ENCODE measurements around the gene RIBC2. TPM values are rescaled to one million over a fixed set of nuclear protein-coding genes. Genes with fewer than 3 reads are reported as not detected.
"Not testable (repeated sequence)": the region's sequence is repeated elsewhere in the genome, so short reads cannot be mapped to it uniquely, and the experiment has no call there.

The RIBC2 gene
- total RNA-seq, 1 experiment from 2014 or later, result 0.56 TPM

DNA sequence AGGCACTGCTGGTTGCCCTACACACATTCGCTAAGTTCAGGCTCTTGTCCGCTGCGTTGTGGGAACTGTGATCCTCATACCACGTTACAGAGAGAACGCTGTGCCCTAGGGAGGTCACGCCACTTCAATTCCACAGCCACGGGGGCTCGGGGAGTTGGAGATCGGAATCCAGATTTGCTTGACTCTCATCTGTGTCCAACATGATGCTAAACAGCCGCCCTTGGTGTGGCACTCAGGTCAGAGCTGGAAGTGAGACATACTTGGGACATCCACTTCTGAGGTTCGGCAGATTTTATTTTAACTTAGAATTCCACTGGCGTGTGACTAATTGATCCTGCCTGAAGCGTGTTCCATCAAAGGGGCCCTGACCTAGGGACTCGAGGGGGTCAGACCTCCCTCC is 41.7 kb downstream of the RIBC2 start:
- Histone ChIP-seq H3K9me3 (no peaks in the 10 kb centered on the region), H3K4me3 (no peak overlapping the region), H3K27me3 (no peaks in the 10 kb centered on the region), H3K36me3 (no peaks in the 10 kb centered on the region)
- DNase-seq, result no peak

DNA sequence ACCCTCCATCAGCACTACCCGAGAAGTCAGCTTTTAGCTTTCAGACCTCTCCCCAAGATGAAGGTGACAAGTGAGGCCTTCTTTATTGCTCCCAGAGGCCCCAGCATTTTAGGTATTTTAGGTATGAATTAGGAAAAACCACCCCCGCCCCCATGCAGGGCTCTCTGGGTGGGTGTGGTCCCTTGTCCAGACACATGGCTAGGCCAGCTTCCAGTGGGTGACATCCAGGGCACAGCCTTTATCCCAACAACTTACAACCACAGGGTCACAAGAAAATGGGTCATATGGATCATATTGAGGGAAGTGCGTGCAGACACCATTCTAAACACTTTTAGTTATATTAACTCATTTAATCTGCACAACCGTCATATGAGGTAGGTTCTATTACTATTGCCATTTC is 42.1 kb downstream of the RIBC2 start:
- Histone ChIP-seq H3K27me3 (no peaks in the 10 kb centered on the region), H3K36me3 (no peaks in the 10 kb centered on the region), H3K9me3 (no peaks in the 10 kb centered on the region), H3K4me3 (no peak overlapping the region)
- DNase-seq, result no peak

DNA sequence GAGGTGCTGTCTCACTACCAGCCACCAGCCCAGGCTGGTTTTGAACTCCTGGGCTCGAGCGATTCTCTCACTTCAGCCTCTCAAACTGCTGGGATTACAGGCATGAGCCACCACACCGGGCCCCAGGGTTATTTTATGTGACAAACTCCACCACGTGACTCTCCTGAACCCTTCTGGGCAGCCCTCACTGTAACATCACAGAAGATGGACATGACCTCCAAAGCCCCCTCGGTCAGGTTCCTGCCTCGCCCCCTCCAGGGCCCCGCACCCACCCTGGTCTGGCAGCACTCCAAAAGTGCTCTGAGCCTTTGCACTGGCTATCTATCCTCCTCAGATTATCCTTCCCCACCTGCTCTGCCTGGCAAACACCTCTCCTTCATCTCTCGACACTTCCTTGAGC is 43.3 kb downstream of the RIBC2 start:
- Histone ChIP-seq H3K9me3 (no peaks in the 10 kb centered on the region), H3K27me3 (no peaks in the 10 kb centered on the region), H3K4me3 (no peak overlapping the region), H3K36me3 (no peaks in the 10 kb centered on the region)
- no peak for DNase-seq

DNA sequence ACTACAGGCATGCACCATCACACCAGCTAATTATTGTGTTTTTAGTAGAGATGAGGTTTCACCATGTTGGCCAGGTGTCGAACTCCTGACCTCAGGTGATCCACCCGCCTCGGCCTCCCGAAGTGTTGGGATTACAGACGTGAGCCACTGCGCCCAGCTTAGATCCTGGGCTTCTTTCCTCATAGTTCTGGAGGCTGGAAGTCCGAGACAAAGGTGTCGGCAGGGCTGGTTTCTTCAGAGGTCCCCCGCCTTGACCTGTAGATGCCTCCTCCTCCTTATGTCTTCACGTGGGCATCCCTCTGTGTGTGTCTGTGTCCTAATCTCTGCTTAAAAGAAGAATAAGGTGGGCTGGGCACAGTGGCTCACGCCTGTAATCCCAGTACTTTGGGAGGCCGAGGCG is 45.0 kb downstream of the RIBC2 start:
- Histone ChIP-seq H3K27me3 (no peaks in the 10 kb centered on the region), H3K36me3 (no peaks in the 10 kb centered on the region), H3K9me3 (no peaks in the 10 kb centered on the region), H3K4me3 (no peak overlapping the region)
- DNase-seq, result no peak

DNA sequence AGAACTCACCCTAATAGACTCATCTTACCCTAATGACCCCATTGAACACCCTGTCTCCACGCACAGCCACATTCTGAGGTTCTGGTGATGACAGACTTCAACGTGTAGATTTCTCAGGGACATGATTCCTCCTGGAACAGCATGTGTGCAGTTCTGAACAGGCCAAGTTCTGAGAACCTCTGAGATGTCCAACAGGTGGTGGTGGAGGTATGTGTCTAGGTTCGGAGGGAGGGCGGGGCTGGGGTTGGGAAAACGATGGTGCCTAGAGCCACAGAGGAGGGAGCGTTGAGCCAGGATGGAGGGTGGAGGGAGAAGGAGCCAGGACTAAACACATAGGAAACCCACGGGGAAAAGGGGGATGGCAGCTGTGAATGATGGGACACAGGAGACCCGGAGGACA is 45.7 kb downstream of the RIBC2 start:
- Histone ChIP-seq H3K9me3 (no peaks in the 10 kb centered on the region), H3K4me3 (no peak overlapping the region), H3K36me3 (no peaks in the 10 kb centered on the region), H3K27me3 (no peaks in the 10 kb centered on the region)
- no peak for DNase-seq

DNA sequence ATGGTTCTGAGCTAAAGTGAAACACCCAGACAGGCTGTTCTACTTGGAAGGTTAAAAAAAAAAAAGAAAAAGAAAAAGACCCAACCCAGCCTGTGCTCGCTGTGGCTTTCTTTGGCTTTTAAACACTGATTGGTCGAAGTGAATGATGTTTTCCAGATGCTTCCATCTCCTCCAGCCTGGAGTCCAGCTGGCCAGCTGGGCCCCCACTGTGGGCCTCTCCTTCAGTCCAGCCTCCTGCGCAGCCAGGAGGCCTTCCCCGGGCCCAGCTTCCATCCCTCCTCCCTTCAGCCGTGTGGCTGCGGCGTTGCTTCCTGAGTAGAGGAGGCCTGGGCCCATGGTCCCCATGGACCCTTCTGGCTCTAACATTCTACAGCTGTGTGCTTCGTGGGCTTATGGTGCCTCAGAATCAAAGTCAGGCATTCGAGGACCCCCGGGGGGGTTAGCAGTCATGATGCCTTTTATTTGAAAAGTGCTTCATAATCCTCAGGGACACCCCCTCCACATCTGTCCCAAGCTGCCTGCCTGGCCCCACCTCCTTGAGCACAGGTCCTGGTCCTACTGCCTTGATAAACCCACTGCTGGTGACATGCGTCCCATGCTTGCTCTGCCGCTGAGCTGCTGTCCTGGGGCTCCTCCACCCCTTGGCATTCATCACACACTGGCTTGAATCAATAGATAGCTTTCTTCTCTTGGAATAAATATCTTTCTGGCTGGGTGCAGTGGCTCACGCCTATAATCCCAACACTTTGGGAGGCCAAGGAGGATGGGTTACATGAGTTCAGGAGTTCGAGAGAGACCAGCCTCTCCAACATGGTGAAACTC is 47.0 kb downstream of the RIBC2 start:
- Histone ChIP-seq H3K4me3 (no peak overlapping the region), H3K9me3 (no peaks in the 10 kb centered on the region), H3K27me3 (no peaks in the 10 kb centered on the region), H3K36me3 (no peaks in the 10 kb centered on the region)
- no peak for DNase-seq

DNA sequence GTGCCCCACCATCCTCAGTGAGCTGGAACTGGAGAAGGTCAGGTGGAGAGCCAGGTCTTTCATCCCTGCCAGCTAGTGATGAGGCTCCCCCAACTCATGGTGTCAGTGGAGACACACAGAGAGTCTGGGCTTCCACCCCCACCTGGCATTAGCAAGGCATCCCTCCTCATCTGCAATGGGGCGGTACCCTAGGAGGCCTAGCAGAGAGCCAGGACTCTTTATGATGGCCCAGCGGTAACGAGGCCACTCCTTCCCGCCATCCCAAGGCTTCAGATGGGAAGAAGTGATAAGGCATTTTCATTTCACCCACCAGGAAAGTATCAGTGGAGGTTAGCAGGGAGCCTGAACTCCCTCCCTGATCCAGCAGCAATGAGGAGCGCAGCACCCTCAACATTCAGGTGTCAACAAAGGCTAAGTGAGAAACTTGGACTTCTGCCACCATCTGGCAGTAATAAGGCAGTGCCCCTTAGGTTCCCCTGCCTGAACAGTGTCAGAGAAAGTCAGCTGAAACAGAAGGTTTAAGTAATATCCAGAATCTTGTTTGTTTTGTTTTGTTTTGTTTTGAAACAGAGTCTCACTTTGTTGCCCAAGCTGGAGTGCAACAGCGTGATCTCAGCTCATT is 48.7 kb downstream of the RIBC2 start:
- no peak overlapping the region for H3K4me3 ChIP-seq
- no peaks in the 10 kb centered on the region for H3K36me3 ChIP-seq
- H3K9me3 ChIP-seq, result peaks cover 2% of the 10 kb centered on the region; the same call in 1 of the 2 replicates
- DNase-seq, result no peak
- H3K27me3 ChIP-seq, result no peaks in the 10 kb centered on the region

DNA sequence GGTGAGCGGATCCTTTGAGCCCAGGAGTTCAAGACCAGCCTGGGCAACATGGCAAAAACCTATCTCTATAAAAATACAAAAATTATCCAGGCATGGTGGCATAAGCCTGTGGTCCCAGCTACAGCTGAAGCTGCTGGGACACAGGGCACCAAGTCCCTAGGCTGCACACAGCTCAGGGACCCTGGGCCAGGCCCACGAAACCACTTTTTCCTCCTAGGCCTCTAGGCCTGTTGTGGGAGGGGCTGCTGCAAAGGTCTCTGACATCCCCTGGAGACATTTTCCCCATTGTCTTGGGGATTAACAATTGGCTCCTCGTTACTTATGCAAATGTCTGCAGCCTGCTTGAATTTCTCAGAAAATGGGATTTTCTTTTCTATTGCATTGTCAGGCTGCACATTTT is 50.2 kb downstream of the RIBC2 start:
- DNase-seq, H3K27me3 ChIP-seq, H3K36me3 ChIP-seq, H3K9me3 ChIP-seq, H3K4me3 ChIP-seq: not testable (repeated sequence)

DNA sequence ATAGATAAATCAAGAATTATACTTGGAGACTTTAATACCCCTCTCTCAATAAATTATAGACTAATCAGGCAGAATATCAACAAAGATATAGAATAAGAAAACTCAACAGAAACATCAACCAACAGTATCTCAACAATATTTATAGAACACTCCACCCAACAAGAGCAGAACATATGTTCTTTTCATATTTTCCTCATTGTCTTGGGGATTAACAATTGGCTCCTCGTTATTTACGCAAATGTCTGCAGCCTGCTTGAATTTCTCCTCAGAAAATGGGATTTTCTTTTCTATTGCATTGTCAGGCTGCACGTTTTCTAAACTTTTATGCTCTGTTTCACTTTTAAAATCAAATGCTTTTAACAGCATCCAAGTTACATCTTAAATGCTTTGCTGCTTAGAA is 52.1 kb downstream of the RIBC2 start:
- no peaks in the 10 kb centered on the region for H3K27me3 ChIP-seq
- DNase-seq, result no peak
- H3K9me3 ChIP-seq, result peaks cover 2% of the 10 kb centered on the region; the same call in 1 of the 2 replicates
- H3K4me3 ChIP-seq, result no peak overlapping the region
- H3K36me3 ChIP-seq, result no peaks in the 10 kb centered on the region

DNA sequence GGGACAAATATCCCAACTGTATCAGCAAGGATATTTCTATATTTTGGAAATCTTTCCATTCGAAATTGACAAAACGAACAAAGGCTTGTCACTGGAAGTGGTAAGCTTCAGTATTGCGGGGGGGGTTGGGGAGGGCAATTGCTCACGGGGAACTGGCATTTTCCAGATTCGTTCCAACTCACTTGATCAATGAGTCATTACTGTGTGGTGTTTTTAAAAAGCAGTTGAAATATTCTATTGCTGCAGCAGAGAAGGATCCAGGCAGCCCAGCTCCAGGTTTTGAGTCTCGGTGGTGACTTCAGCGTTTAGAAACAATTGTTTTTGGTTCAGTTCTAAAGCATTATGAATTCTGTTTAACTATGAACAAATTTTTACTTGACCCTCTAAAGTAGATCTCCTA is 55.4 kb downstream of the RIBC2 start:
- no peak overlapping the region for H3K4me3 ChIP-seq
- peak; percentile 37 for DNase-seq
- no peaks in the 10 kb centered on the region for H3K36me3 ChIP-seq
- H3K9me3 ChIP-seq, result peaks cover 2% of the 10 kb centered on the region; the same call in 1 of the 2 replicates
- no peaks in the 10 kb centered on the region for H3K27me3 ChIP-seq

DNA sequence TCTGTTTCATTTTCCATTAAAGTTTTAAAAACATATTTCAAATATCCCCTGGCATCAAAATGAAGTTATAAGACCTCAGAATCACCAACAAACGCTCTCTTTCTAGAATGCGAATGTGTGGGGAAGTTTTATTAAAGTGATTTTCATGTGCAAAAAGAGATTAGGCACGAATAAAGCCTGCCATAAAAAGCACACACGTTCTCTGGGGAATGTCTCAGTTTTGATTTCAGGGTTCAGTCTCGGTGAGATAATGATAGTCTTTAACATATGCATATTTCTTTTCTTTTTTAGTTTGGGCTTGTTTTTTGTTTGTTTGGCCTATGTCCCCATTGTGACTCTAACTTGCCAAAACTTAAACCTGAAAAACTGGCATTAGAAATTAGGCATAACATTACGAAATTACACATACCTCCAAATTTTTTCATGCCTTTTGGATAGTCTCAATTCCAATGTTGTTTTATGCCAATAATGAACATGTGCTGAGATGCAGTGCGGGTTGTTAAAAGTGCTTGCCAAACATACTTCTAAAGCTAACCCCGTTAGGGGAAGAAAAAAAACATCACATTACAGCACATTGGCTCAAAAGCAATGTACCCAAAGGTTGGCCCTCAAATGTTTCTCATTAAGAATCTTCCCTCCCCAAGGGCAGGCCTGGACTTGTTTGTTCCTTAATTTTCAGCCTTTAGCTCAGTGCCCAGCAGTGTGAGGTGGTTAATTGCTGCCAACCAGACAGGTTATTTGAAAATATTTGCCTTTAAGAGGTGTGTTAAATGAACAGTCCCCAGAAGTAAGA is 56.0 kb downstream of the RIBC2 start:
- Histone ChIP-seq H3K36me3 (no peaks in the 10 kb centered on the region), H3K9me3 (peaks cover 2% of the 10 kb centered on the region; the same call in 1 of the 2 replicates), H3K4me3 (no peak overlapping the region), H3K27me3 (no peaks in the 10 kb centered on the region)
- DNase-seq, result no peak

DNA sequence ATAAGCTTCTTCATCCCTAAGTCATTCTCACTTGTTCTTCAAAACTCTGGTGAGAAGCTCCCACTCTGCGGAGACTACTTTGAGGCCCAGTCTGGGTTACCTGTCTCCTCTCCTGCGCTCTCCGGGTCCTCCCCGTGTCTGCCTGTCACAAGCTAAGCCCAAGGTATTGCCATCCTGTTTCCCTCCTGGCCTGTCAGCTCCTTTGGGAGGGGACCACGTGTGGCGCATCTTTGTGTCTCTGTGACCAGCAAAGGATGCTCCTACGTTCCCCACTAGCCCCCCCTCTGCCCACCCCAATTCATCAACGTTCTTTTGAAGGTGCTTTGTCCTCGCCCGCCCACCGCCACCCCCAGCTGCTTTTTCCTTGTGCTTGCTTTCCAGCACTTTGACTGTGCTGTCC is 57.4 kb downstream of the RIBC2 start:
- no peaks in the 10 kb centered on the region for H3K36me3 ChIP-seq
- no peaks in the 10 kb centered on the region for H3K27me3 ChIP-seq
- no peak for DNase-seq
- H3K4me3 ChIP-seq, result no peak overlapping the region
- peaks cover 2% of the 10 kb centered on the region; the same call in 1 of the 2 replicates for H3K9me3 ChIP-seq

DNA sequence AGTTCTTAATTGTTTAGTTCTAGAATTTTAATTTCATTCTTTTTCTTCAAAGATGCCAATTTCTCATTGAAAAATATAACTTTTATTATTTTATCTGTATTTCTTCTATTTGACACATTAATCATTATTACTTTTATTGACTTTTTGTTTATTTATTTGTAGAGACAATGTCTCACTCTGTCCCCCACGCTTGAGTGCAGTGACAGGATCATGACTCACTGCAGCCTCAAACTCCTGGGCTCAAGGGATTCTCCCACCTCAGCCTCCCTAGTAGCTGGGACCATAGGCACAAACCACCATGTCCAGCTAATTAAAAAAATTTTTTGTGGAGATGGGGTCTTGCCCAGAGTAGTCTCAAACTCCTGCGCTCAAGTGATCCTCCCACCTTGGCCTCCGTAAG is 58.9 kb downstream of the RIBC2 start:
- Histone ChIP-seq H3K4me3 (no peak overlapping the region), H3K9me3 (no peaks in the 10 kb centered on the region), H3K27me3 (no peaks in the 10 kb centered on the region), H3K36me3 (no peaks in the 10 kb centered on the region)
- DNase-seq, result peak; percentile 35

DNA sequence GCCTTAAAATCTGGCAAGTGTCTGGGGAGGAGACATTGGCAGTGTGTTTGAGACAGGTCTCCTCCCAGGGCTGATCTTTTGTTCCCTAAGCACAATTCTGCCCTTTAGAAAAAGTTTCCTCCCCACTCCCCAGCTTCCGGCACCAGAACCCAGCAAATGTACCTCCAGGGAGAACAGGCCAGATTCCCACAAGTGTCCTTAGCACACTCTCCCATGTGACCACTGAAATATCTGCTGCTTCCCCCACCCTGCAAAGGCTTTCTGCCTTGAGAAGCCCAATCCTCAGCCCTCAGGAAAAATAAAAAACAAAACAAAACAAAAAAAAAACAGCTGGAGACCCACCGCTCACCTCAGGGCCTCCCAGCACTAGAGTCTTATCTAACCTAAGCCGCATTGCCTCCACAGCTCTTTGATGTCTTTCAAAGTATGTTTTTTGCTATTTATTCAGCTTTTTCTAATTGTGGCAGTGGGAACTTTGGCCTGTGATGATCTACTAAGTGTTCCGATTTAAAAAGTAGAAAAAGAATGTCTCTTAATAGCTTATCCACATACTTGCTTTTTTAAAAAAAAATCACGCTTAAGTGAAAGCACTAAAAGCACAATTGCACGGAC is 60.2 kb downstream of the RIBC2 start:
- Histone ChIP-seq H3K27me3 (no peaks in the 10 kb centered on the region), H3K36me3 (no peaks in the 10 kb centered on the region), H3K9me3 (no peaks in the 10 kb centered on the region), H3K4me3 (no peak overlapping the region)
- no peak for DNase-seq

DNA sequence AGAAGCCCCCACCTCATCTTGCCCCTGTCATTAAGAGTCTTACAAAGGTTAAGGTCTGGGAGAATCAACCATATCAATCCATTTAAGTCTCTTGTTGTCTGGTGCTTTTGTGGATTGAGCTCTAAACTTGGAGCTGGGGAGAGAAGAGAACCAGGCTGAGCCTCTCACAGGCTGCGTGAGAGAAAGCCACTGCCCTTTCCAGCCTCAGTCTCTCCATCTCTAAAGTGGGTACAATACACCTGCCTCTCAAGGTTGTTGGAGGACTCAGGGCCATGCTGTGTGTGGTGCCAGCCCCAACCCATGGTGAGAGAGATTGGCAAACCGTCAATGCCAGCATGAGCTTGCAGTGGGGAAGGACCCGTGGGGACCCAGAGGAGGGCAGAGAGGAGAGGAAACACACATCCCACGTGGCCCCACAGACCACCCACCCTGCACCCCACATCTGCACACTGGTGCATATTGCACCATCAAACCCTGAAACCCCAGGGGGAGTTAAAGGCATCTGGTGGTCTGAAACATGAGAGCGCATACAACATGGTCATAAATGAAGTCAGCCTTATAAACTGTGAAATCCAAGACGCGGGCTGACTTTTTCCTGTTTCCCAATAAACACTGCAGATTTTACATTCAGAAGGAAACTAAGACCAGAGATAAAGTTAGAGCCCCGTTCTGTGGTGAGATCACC is 61.7 kb downstream of the RIBC2 start:
- no peaks in the 10 kb centered on the region for H3K9me3 ChIP-seq
- no peaks in the 10 kb centered on the region for H3K36me3 ChIP-seq
- DNase-seq, result no peak
- H3K27me3 ChIP-seq, result no peaks in the 10 kb centered on the region
- H3K4me3 ChIP-seq, result no peak overlapping the region

DNA sequence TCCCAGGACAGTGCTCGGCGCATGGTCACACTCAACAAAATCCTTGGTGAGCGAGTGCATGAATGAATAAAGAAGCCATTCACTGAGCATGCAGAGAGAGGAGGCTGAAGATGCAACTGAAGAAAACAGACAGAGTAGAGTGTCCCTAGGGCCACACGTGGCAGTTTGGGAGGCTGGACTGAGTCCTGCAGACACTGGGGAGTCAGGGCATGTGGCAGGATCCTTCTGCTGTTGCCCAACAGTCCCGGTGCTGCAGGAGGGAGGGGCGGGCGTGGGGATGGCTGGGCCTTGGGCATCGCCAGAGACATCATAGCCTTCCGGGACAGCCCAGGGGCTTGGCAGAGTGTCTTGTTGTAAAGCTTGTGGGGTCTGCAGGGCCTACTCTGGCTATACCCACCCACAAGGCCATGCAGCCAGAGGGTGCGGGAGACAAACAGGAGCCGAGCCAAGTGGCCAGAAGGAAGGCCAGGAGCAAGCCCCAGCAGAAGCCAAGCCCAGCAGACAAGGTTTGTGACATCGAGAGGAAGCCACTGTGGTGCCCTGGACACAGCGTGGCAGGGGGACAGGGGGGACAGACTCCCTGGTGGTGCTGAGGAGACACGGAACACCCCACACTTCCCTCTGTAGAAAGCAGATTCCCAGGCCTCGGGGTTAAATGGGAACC is 62.5 kb downstream of the RIBC2 start:
- Histone ChIP-seq H3K36me3 (no peaks in the 10 kb centered on the region), H3K27me3 (no peaks in the 10 kb centered on the region), H3K9me3 (no peaks in the 10 kb centered on the region), H3K4me3 (no peak overlapping the region)
- no peak for DNase-seq

All from MG63 (cell line).